ENCODE measurements around the gene ACADS. TPM values are rescaled to one million over a fixed set of nuclear protein-coding genes. Genes with fewer than 3 reads are reported as not detected.

Gene ACADS
- total RNA-seq (2014; rRNA removed; shearing (Covaris generic)), result 1.1 and 1.3 TPM in 2 replicates

- Histone ChIP-seq H3K4me1 (no peaks in the 10 kb centered on the region), H3K9me3 (replicated peaks) (no peaks in the 10 kb centered on the region), H3K4me3 (peak within 1 kb of the TSS; percentile 63), H3K27ac (no peak within 1 kb of the TSS), H3K36me3 (0 out of 2 replicates have a peak, but pooled peaks cover 3% of the 10 kb centered on the region), H3K27me3 (no peaks in the 10 kb centered on the region)
- DNase-seq, result peak; percentile 64 to 75
Measured at GRCh38 chr12:120725659-120726509, at the start of gene ACADS. TSS of gene ACADS (plus strand) at chr12:120725826. CDS start at chr12:120725886, 60 bp downstream.

- H3K27me3 ChIP-seq, result no peaks in the 10 kb centered on the region
- H3K9me3 ChIP-seq (replicated peaks), result no peaks in the 10 kb centered on the region
- H3K27ac ChIP-seq, result no peak overlapping the region
- no peak overlapping the region for H3K4me3 ChIP-seq
- DNase-seq, result no peak
- peaks cover 5% of the 10 kb centered on the region; the same call in 1 of the 2 replicates for H3K4me1 ChIP-seq
- H3K36me3 ChIP-seq, result no peaks in the 10 kb centered on the region
Measured at GRCh38 chr12:120677765-120678473, 47.7 kb upstream of the ACADS start.

- H3K27ac ChIP-seq, result no peak overlapping the region
- no peaks in the 10 kb centered on the region for H3K9me3 ChIP-seq (replicated peaks)
- no peaks in the 10 kb centered on the region for H3K36me3 ChIP-seq
- H3K4me3 ChIP-seq, result no peak overlapping the region
- H3K4me1 ChIP-seq, result peaks cover 5% of the 10 kb centered on the region; the same call in 1 of the 2 replicates
- DNase-seq, result no peak
- H3K27me3 ChIP-seq, result no peaks in the 10 kb centered on the region
Measured at GRCh38 chr12:120678572-120678971, 47.1 kb upstream of the ACADS start.

- H3K4me3 ChIP-seq, result no peak overlapping the region
- H3K9me3 ChIP-seq (replicated peaks), result no peaks in the 10 kb centered on the region
- H3K27ac ChIP-seq, result no peak overlapping the region
- no peaks in the 10 kb centered on the region for H3K27me3 ChIP-seq
- DNase-seq, result no peak
- H3K36me3 ChIP-seq, result no peaks in the 10 kb centered on the region
- H3K4me1 ChIP-seq, result peaks cover 5% of the 10 kb centered on the region; the same call in 1 of the 2 replicates
Measured at GRCh38 chr12:120680165-120680738, 45.4 kb upstream of the ACADS start.

- DNase-seq, result no peak
Measured at GRCh38 chr12:120684523-120684932, 41.1 kb upstream of the ACADS start.

GRCh38 chr12:120685522-120685921 is 40.1 kb upstream of the ACADS start:
- Histone ChIP-seq H3K9me3 (replicated peaks) (no peaks in the 10 kb centered on the region), H3K36me3 (no peaks in the 10 kb centered on the region), H3K4me3 (peak overlapping the region; percentile 88), H3K27me3 (no peaks in the 10 kb centered on the region), H3K27ac (no peak overlapping the region), H3K4me1 (peaks cover 8% of the 10 kb centered on the region)
- DNase-seq, result no peak

More at GRCh38 chr12:120684523-120684932, 41.1 kb upstream of the ACADS start:
- Histone ChIP-seq H3K27ac (no peak overlapping the region), H3K4me3 (no peak overlapping the region), H3K9me3 (replicated peaks) (no peaks in the 10 kb centered on the region), H3K27me3 (no peaks in the 10 kb centered on the region), H3K36me3 (no peaks in the 10 kb centered on the region), H3K4me1 (peaks cover 8% of the 10 kb centered on the region)

GRCh38 chr12:120686151-120686689 is 39.4 kb upstream of the ACADS start:
- peak overlapping the region; percentile 85 for H3K27ac ChIP-seq
- H3K4me3 ChIP-seq, result peak overlapping the region; percentile 88
- no peaks in the 10 kb centered on the region for H3K27me3 ChIP-seq
- H3K9me3 ChIP-seq (replicated peaks), result no peaks in the 10 kb centered on the region
- peak; percentile 97 to 98 for DNase-seq
- H3K4me1 ChIP-seq, result peaks cover 8% of the 10 kb centered on the region
- no peaks in the 10 kb centered on the region for H3K36me3 ChIP-seq

- peak within 1 kb of the TSS; percentile 88 for H3K4me3 ChIP-seq
- H3K4me1 ChIP-seq, result peaks cover 8% of the 10 kb centered on the region
- peak within 1 kb of the TSS; percentile 85 for H3K27ac ChIP-seq
- H3K36me3 ChIP-seq, result no peaks in the 10 kb centered on the region
- no peaks in the 10 kb centered on the region for H3K27me3 ChIP-seq
- no peaks in the 10 kb centered on the region for H3K9me3 ChIP-seq (replicated peaks)
- DNase-seq, result peak; percentile 97 to 98
Measured at GRCh38 chr12:120686690-120687577, 38.7 kb upstream of the ACADS start, which contains the start of gene MLEC. TSS of gene MLEC (plus strand) at chr12:120687149. CDS start at chr12:120687297, 148 bp downstream.

GRCh38 chr12:120687578-120688289 is 37.9 kb upstream of the ACADS start:
- Histone ChIP-seq H3K36me3 (no peaks in the 10 kb centered on the region), H3K27ac (no peak overlapping the region; the same call in 1 of the 2 replicates), H3K4me1 (peaks cover 14% of the 10 kb centered on the region), H3K27me3 (no peaks in the 10 kb centered on the region), H3K4me3 (peak overlapping the region; percentile 88), H3K9me3 (replicated peaks) (no peaks in the 10 kb centered on the region)
- no peak for DNase-seq

- Histone ChIP-seq H3K27ac (no peak overlapping the region), H3K27me3 (no peaks in the 10 kb centered on the region), H3K9me3 (replicated peaks) (no peaks in the 10 kb centered on the region), H3K4me3 (peak overlapping the region; percentile 88), H3K4me1 (peaks cover 14% of the 10 kb centered on the region), H3K36me3 (no peaks in the 10 kb centered on the region; the same call in 1 of the 2 replicates)
- DNase-seq, result no peak
Measured at GRCh38 chr12:120688527-120689071, 37.0 kb upstream of the ACADS start.

- no peak for DNase-seq
- no peaks in the 10 kb centered on the region for H3K27me3 ChIP-seq
- no peak overlapping the region for H3K27ac ChIP-seq
- H3K9me3 ChIP-seq (replicated peaks), result no peaks in the 10 kb centered on the region
- H3K4me3 ChIP-seq, result no peak overlapping the region
- peaks cover 14% of the 10 kb centered on the region for H3K4me1 ChIP-seq
- peaks cover 9% of the 10 kb centered on the region for H3K36me3 ChIP-seq
Measured at GRCh38 chr12:120689397-120690082, 36.1 kb upstream of the ACADS start.

- Histone ChIP-seq H3K36me3 (peaks cover 14% of the 10 kb centered on the region), H3K4me1 (peaks cover 14% of the 10 kb centered on the region), H3K9me3 (replicated peaks) (no peaks in the 10 kb centered on the region), H3K27ac (no peak overlapping the region), H3K4me3 (no peak overlapping the region), H3K27me3 (no peaks in the 10 kb centered on the region)
- DNase-seq, result no peak
Measured at GRCh38 chr12:120690083-120690450, 35.6 kb upstream of the ACADS start.
